Activated CD8-positive, alpha-beta memory T cell treated with anti-CD3 and anti-CD28 coated beads, Interleukin-2, amount 10 ng/mL, durations not matched to agents 7 days and 5 days (primary cell): ENCODE results near the gene ZBTB38. TPM values are rescaled to one million over a fixed set of nuclear protein-coding genes. Genes with fewer than 3 reads are reported as not detected.

Experiments used
- ATAC-seq: fragments of 150-1000 bp; cut with Tn5 transposase; one replicate; pipeline ENCODE4 v1.10.0; 2021; ENCODE audit warnings: moderate library complexity
- CTCF ChIA-PET: fragments of 350-600 bp; sonication (Branson Sonifier 250); formaldehyde crosslinking; loops from one replicate; lab custom pipeline; 2021; ENCODE audit warnings: antibody characterized with exemption; lab: Charles Lee
- DNase-seq: peaks from one replicate; pipeline ENCODE4 v3.0.0-alpha.2; 2020
- H3K27ac Mint-ChIP-seq: one replicate; pipeline ENCODE4 v1.8.0; 2021; ENCODE audit warnings: mild to moderate bottlenecking, mixed read lengths
- H3K27me3 Mint-ChIP-seq: one replicate; pipeline ENCODE4 v1.8.0; 2021; ENCODE audit warnings: mixed read lengths
- H3K36me3 Mint-ChIP-seq: one replicate; pipeline ENCODE4 v1.8.0; 2021; ENCODE audit warnings: mild to moderate bottlenecking, mixed read lengths
- H3K4me1 Mint-ChIP-seq: one replicate; pipeline ENCODE4 v1.8.0; 2021; ENCODE audit warnings: mixed read lengths
- H3K4me3 Mint-ChIP-seq: one replicate; pipeline ENCODE4 v1.8.0; 2021; ENCODE audit warnings: mild to moderate bottlenecking, moderate library complexity, mixed read lengths
- H3K9me3 Mint-ChIP-seq: one replicate; pipeline ENCODE4 v1.8.0; 2022; ENCODE audit warnings: low read depth, mixed read lengths
- total RNA-seq, 2 experiments: library from RNA; stranded (reverse); gene quantifications; one replicate each; pipeline ENCODE4 v1.2.3, GENCODE V29; 2021

Gene ZBTB38
- total RNA-seq, 2 experiments from 2014 or later, result 42.5 to 49.4 TPM

- Mint-ChIP-seq H3K4me1 (peaks cover 81% of the 10 kb centered on the region), H3K27ac (peak overlapping the region; percentile 86), H3K4me3 (no peak overlapping the region), H3K9me3 (no peaks in the 10 kb centered on the region), H3K27me3 (no peaks in the 10 kb centered on the region), H3K36me3 (peaks cover 3% of the 10 kb centered on the region)
- peak; percentile 61 for DNase-seq
- CTCF ChIA-PET, result interaction anchor here (0.7 to 4.2 kb wide), 9 partner anchors 8 to 76 kb away, joined by 3 to 19 read pairs (median 5); no protein-coding TSS in a partner anchor
- peak; percentile 22 for ATAC-seq
Measured at GRCh38 chr3:141375381-141376301, 7.3 kb downstream of the ZBTB38 start.

GRCh38 chr3:141377377-141377776 is 9.1 kb downstream of the ZBTB38 start:
- ATAC-seq, result no peak
- no peak for DNase-seq
- peaks cover 78% of the 10 kb centered on the region for H3K4me1 Mint-ChIP-seq
- H3K36me3 Mint-ChIP-seq, result peaks cover 8% of the 10 kb centered on the region
- no peaks in the 10 kb centered on the region for H3K9me3 Mint-ChIP-seq
- no peak overlapping the region for H3K4me3 Mint-ChIP-seq
- H3K27me3 Mint-ChIP-seq, result no peaks in the 10 kb centered on the region
- CTCF ChIA-PET, result interaction anchor here (3.5 to 3.6 kb wide), 2 partner anchors 12 to 16 kb away, joined by 14 to 16 read pairs; no protein-coding TSS in a partner anchor
- H3K27ac Mint-ChIP-seq, result peak overlapping the region; percentile 86

GRCh38 chr3:141378556-141378955 is 10.3 kb downstream of the ZBTB38 start:
- peaks cover 10% of the 10 kb centered on the region for H3K36me3 Mint-ChIP-seq
- peaks cover 73% of the 10 kb centered on the region for H3K4me1 Mint-ChIP-seq
- H3K27me3 Mint-ChIP-seq, result no peaks in the 10 kb centered on the region
- DNase-seq, result no peak
- H3K9me3 Mint-ChIP-seq, result no peaks in the 10 kb centered on the region
- CTCF ChIA-PET, result interaction anchor here (0.9 to 3.6 kb wide), 8 partner anchors 9 to 76 kb away, joined by 3 to 16 read pairs (median 6); no protein-coding TSS in a partner anchor
- ATAC-seq, result no peak
- H3K4me3 Mint-ChIP-seq, result no peak overlapping the region
- peak overlapping the region; percentile 98 for H3K27ac Mint-ChIP-seq

GRCh38 chr3:141379250-141379966 is 11.1 kb downstream of the ZBTB38 start:
- DNase-seq (peak; percentile 80), ATAC-seq (peak; percentile 84)
- Mint-ChIP-seq H3K27me3 (no peaks in the 10 kb centered on the region), H3K4me3 (peak overlapping the region; percentile 60), H3K9me3 (no peaks in the 10 kb centered on the region), H3K27ac (peak overlapping the region; percentile 98), H3K36me3 (peaks cover 10% of the 10 kb centered on the region), H3K4me1 (peaks cover 71% of the 10 kb centered on the region)
- CTCF ChIA-PET, result interaction anchor here (0.8 to 3.6 kb wide), 11 partner anchors 10 to 75 kb away, joined by 3 to 16 read pairs (median 5); no protein-coding TSS in a partner anchor

- ATAC-seq, result no peak
- peaks cover 67% of the 10 kb centered on the region for H3K4me1 Mint-ChIP-seq
- H3K27me3 Mint-ChIP-seq, result no peaks in the 10 kb centered on the region
- peak overlapping the region; percentile 98 for H3K27ac Mint-ChIP-seq
- DNase-seq, result no peak
- CTCF ChIA-PET, result interaction anchor here (1.0 to 3.6 kb wide), 5 partner anchors 19 to 74 kb away, joined by 3 to 16 read pairs (median 5); no protein-coding TSS in a partner anchor
- H3K4me3 Mint-ChIP-seq, result peak overlapping the region; percentile 52
- peaks cover 10% of the 10 kb centered on the region for H3K36me3 Mint-ChIP-seq
- H3K9me3 Mint-ChIP-seq, result no peaks in the 10 kb centered on the region
Measured at GRCh38 chr3:141380279-141380678, 12.0 kb downstream of the ZBTB38 start.

GRCh38 chr3:141380987-141381386 is 12.7 kb downstream of the ZBTB38 start:
- H3K27me3 Mint-ChIP-seq, result no peaks in the 10 kb centered on the region
- H3K9me3 Mint-ChIP-seq, result no peaks in the 10 kb centered on the region
- peaks cover 10% of the 10 kb centered on the region for H3K36me3 Mint-ChIP-seq
- H3K27ac Mint-ChIP-seq, result peak overlapping the region; percentile 98
- H3K4me1 Mint-ChIP-seq, result peaks cover 61% of the 10 kb centered on the region
- ATAC-seq (no peak), DNase-seq (no peak)
- CTCF ChIA-PET, result interaction anchor here (0.8 to 5.4 kb wide), 7 partner anchors 7 to 74 kb away, joined by 3 to 19 read pairs (median 4); no protein-coding TSS in a partner anchor
- H3K4me3 Mint-ChIP-seq, result no peak overlapping the region

- CTCF ChIA-PET, result interaction anchor here (1.0 to 5.4 kb wide), 3 partner anchors 9 to 71 kb away, joined by 3 to 19 read pairs (median 3); no protein-coding TSS in a partner anchor
- DNase-seq (no peak), ATAC-seq (no peak)
- H3K27ac Mint-ChIP-seq, result no peak overlapping the region
- H3K27me3 Mint-ChIP-seq, result no peaks in the 10 kb centered on the region
- no peaks in the 10 kb centered on the region for H3K9me3 Mint-ChIP-seq
- peaks cover 59% of the 10 kb centered on the region for H3K4me1 Mint-ChIP-seq
- peaks cover 10% of the 10 kb centered on the region for H3K36me3 Mint-ChIP-seq
- no peak overlapping the region for H3K4me3 Mint-ChIP-seq
Measured at GRCh38 chr3:141382571-141382970, 14.3 kb downstream of the ZBTB38 start.

GRCh38 chr3:141383555-141384129 is 15.3 kb downstream of the ZBTB38 start:
- Mint-ChIP-seq H3K9me3 (no peaks in the 10 kb centered on the region), H3K27ac (peak overlapping the region; percentile 38), H3K4me3 (no peak overlapping the region), H3K27me3 (no peaks in the 10 kb centered on the region), H3K4me1 (peaks cover 53% of the 10 kb centered on the region), H3K36me3 (peaks cover 9% of the 10 kb centered on the region)
- ATAC-seq (no peak), DNase-seq (no peak)
- CTCF ChIA-PET, result interaction anchor here (1.0 to 5.4 kb wide), 5 partner anchors 10 to 72 kb away, joined by 3 to 19 read pairs (median 3); no protein-coding TSS in a partner anchor

- Mint-ChIP-seq H3K27me3 (no peaks in the 10 kb centered on the region), H3K4me3 (no peak overlapping the region), H3K4me1 (peaks cover 53% of the 10 kb centered on the region), H3K36me3 (peaks cover 7% of the 10 kb centered on the region), H3K9me3 (no peaks in the 10 kb centered on the region), H3K27ac (no peak overlapping the region)
- ATAC-seq (no peak), DNase-seq (no peak)
- CTCF ChIA-PET, result interaction anchor here (1.0 to 5.4 kb wide), 4 partner anchors 10 to 31 kb away, joined by 3 to 19 read pairs (median 4); no protein-coding TSS in a partner anchor
Measured at GRCh38 chr3:141384157-141384556, 15.9 kb downstream of the ZBTB38 start.

GRCh38 chr3:141384575-141384974 is 16.3 kb downstream of the ZBTB38 start:
- CTCF ChIA-PET, result interaction anchor here (1.0 to 5.4 kb wide), 2 partner anchors 11 to 24 kb away, joined by 3 to 19 read pairs; no protein-coding TSS in a partner anchor
- Mint-ChIP-seq H3K36me3 (peaks cover 7% of the 10 kb centered on the region), H3K4me1 (peaks cover 53% of the 10 kb centered on the region), H3K27ac (no peak overlapping the region), H3K4me3 (no peak overlapping the region), H3K9me3 (no peaks in the 10 kb centered on the region), H3K27me3 (no peaks in the 10 kb centered on the region)
- no peak for ATAC-seq
- no peak for DNase-seq

- no peak for ATAC-seq
- CTCF ChIA-PET, result interaction anchor here (0.8 to 5.4 kb wide), 7 partner anchors 12 to 81 kb away, joined by 3 to 19 read pairs (median 4); no protein-coding TSS in a partner anchor
- no peaks in the 10 kb centered on the region for H3K27me3 Mint-ChIP-seq
- peaks cover 53% of the 10 kb centered on the region for H3K4me1 Mint-ChIP-seq
- H3K4me3 Mint-ChIP-seq, result peak overlapping the region; percentile 16
- H3K27ac Mint-ChIP-seq, result peak overlapping the region; percentile 17
- H3K9me3 Mint-ChIP-seq, result no peaks in the 10 kb centered on the region
- H3K36me3 Mint-ChIP-seq, result peaks cover 10% of the 10 kb centered on the region
- no peak for DNase-seq
Measured at GRCh38 chr3:141385406-141386125, 17.3 kb downstream of the ZBTB38 start.

- CTCF ChIA-PET, result interaction anchor here (0.8 to 5.4 kb wide), 7 partner anchors 11 to 81 kb away, joined by 3 to 19 read pairs (median 4); no protein-coding TSS in a partner anchor
- peak overlapping the region; percentile 16 for H3K4me3 Mint-ChIP-seq
Measured at GRCh38 chr3:141386126-141386488, 17.8 kb downstream of the ZBTB38 start.

More at GRCh38 chr3:141386126-141386488, 17.8 kb downstream of the ZBTB38 start:
- Mint-ChIP-seq H3K36me3 (peaks cover 7% of the 10 kb centered on the region), H3K4me1 (peaks cover 52% of the 10 kb centered on the region), H3K27ac (peak overlapping the region; percentile 17), H3K27me3 (no peaks in the 10 kb centered on the region), H3K9me3 (no peaks in the 10 kb centered on the region)
- ATAC-seq (no peak), DNase-seq (no peak)
